PC-9 (cell line): ENCODE measurements around the gene BEST2. TPM values are rescaled to one million over a fixed set of nuclear protein-coding genes. Genes with fewer than 3 reads are reported as not detected.

Experiments
- BruUV-seq: library from RNA; stranded (reverse); fragments of 400-500 nt; replicated peaks from 2 replicates; lab custom pipeline; 2021; lab: Mats Ljungman, UMichigan
- CTCF ChIA-PET: fragments of 300-600 bp; sonication (Branson Sonifier 250); formaldehyde crosslinking; loops from one replicate; lab custom pipeline; 2022; ENCODE audit warnings: antibody characterized with exemption; lab: Charles Lee
- POLR2A ChIA-PET: fragments of 300-600 bp; sonication (Branson Sonifier 250); formaldehyde crosslinking; loops from one replicate; lab custom pipeline; 2022; ENCODE audit warnings: antibody characterized with exemption; ENCODE audit not compliant: unreplicated experiment; lab: Charles Lee
- DNase-seq, 2 experiments: peaks; one replicate each; pipeline versions ENCODE4 v3.0.0 to v3.0.0-alpha.2; 2015 to 2022; ENCODE audit warnings: mixed read lengths in 1 of 2
- H2AFZ ChIP-seq: fragments of 200-600 bp; sonication (generic); 2 replicates; pipeline ENCODE4 v1.8.1; 2017; ENCODE audit warnings: antibody characterized with exemption
- H3F3A ChIP-seq: fragments of 200-600 bp; sonication (generic); 2 replicates; pipeline ENCODE4 v1.8.1; 2017; ENCODE audit warnings: antibody characterized with exemption, mild to moderate bottlenecking, low read depth; ENCODE audit not compliant: insufficient read depth
- H3K27ac ChIP-seq: fragments of 200-600 bp; sonication (generic); 2 replicates; pipeline ENCODE4 v1.6.1; 2016; ENCODE audit warnings: mixed run types
- H3K27me3 ChIP-seq: fragments of 200-600 bp; sonication (generic); 2 replicates; pipeline ENCODE4 v1.6.1; 2016; ENCODE audit warnings: low read depth, mixed run types; ENCODE audit not compliant: insufficient read depth
- H3K36me3 ChIP-seq: fragments of 200-600 bp; sonication (generic); 2 replicates; pipeline ENCODE4 v1.6.1; 2016; ENCODE audit warnings: low read depth, mixed run types
- H3K4me1 ChIP-seq: fragments of 200-600 bp; sonication (generic); replicated peaks from 2 replicates; pipeline ENCODE4 v1.6.1; 2016; ENCODE audit warnings: mixed run types; ENCODE audit not compliant: insufficient read depth
- H3K4me2 ChIP-seq: fragments of 200-600 bp; sonication (generic); 2 replicates; pipeline ENCODE4 v1.6.1; 2017; ENCODE audit warnings: mixed run types
- H3K4me3 ChIP-seq: fragments of 200-600 bp; sonication (generic); 2 replicates; pipeline ENCODE4 v1.6.1; 2016; ENCODE audit warnings: mixed run types
- H3K79me2 ChIP-seq: fragments of 200-600 bp; sonication (generic); 2 replicates; pipeline ENCODE4 v1.6.1; 2017; ENCODE audit warnings: low read depth, mixed run types
- H3K9me2 ChIP-seq: fragments of 200-600 bp; sonication (generic); 2 replicates; pipeline ENCODE4 v1.8.1; 2017; ENCODE audit warnings: mild to moderate bottlenecking; ENCODE audit not compliant: insufficient read depth
- H3K9me3 ChIP-seq: fragments of 200-600 bp; sonication (generic); 2 replicates; pipeline ENCODE4 v1.8.1; 2016; ENCODE audit warnings: low read depth; ENCODE audit not compliant: insufficient read depth
- H4K20me1 ChIP-seq: fragments of 200-600 bp; sonication (generic); 2 replicates; pipeline ENCODE4 v1.8.1; 2017; ENCODE audit not compliant: insufficient read depth
- CTCF ChIP-seq: fragments of 200-600 bp; sonication (generic); conservative IDR thresholded peaks from 2 replicates; pipeline ENCODE4 v1.6.1; 2017; ENCODE audit warnings: mixed run types, antibody characterized with exemption, mild to moderate bottlenecking, moderate library complexity
- EZH2 ChIP-seq: fragments of 200-600 bp; sonication (generic); IDR thresholded peaks from 2 replicates; pipeline ENCODE4 v1.8.0; 2017; ENCODE audit warnings: antibody characterized with exemption, low read depth
- intact Hi-C: fragments of 100-400 bp; cut with micrococcal nuclease; formaldehyde crosslinking; loops from one replicate; pipeline ENCODE4 v1.10.0; 2022; ENCODE audit not compliant: unreplicated experiment
- total RNA-seq: library from RNA; stranded (reverse); gene quantifications from 2 replicates; pipeline ENCODE4 v1.2.3, GENCODE V29; 2021

BEST2 gene
- total RNA-seq, 1 experiment from 2014 or later, result not detected

DNA sequence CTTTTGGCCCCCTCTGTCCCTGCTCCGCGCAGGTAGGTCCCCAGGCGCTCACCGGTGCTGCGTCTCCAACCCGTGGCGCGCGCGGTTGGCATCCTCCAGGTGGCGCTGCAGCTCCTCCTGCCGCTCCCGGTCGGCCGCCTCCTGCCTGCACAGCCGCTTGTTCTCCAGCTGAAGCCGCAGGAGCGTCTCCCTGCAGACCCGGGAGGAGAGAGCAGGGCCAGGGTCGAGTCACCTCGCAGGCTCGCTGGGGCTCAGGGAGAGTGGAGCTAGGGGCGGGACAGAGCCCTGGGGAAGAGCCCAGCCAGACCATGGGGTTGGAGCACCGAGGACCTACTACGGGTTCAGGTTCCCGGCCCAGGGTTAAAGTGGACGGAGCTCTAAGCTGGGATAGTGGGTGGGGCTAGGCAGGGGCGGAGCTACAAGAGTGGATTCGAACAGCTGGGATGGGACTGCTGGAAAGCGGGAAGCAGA is 14.5 kb downstream of the BEST2 start:
- CTCF ChIA-PET, result interaction anchor here (0.5 to 1.3 kb wide), 9 partner anchors 8 to 842 kb away, joined by 3 to 14 read pairs (median 4); partner anchors contain the start of gene GCDH
- no peak overlapping the region for H3K27ac ChIP-seq
- intact Hi-C loops, result loop anchor here (1.0 to 2.0 kb wide), 2 partner anchors 31 to 81 kb away; no protein-coding TSS in a partner anchor

DNA sequence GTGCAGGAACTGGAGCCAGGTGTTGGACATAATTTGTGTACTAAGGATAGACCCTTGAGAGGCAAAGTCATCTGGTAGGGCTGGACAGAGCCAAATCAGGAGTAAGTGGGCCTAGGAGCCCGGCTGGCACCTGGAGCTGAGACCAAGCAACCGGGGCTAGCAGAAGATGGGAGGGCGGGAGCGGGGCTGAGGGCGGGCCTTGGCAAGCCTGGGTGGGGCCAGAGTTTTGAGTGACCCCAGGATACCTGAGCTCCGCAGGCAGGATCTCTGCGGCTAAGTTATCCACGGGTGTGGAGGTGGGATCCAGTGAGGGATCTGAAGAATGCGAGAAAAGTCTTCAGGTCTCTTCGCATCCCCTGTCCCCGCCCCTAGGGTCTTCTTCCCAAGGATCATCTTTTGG is 15.6 kb downstream of the BEST2 start:
- Histone ChIP-seq H3K9me3 (no peaks in the 10 kb centered on the region), H3K9me2 (no peaks in the 10 kb centered on the region), H3K79me2 (0 out of 2 replicates have a peak, but pooled peaks cover 4% of the 10 kb centered on the region), H4K20me1 (peaks cover 3% of the 10 kb centered on the region; the same call in 1 of the 2 replicates), H3K4me1 (no peaks in the 10 kb centered on the region), H3K27ac (no peak overlapping the region), H3K4me2 (no peak overlapping the region), H3K36me3 (peaks cover 16% of the 10 kb centered on the region; the same call in 1 of the 2 replicates), H3K4me3 (no peak overlapping the region), H2AFZ (no peak overlapping the region), H3F3A (peaks cover 41% of the 10 kb centered on the region), H3K27me3 (no peaks in the 10 kb centered on the region)
- no TSS peak for BruUV-seq
- POLR2A ChIA-PET, result no interaction called here
- CTCF ChIA-PET, result interaction anchor here (0.6 to 0.7 kb wide), 2 partner anchors 34 to 51 kb away, joined by 4 to 13 read pairs; no protein-coding TSS in a partner anchor
- intact Hi-C loops, result loop anchor here (2.0 kb wide), 1 partner anchor 30 kb away; no protein-coding TSS in a partner anchor
- no peak for DNase-seq
- TF ChIP-seq EZH2 (no peak), CTCF (no peak)

More for the DNA sequence above, 14.5 kb downstream of the BEST2 start:
- no peaks in the 10 kb centered on the region for H3K79me2 ChIP-seq
- no peak overlapping the region for H2AFZ ChIP-seq
- H4K20me1 ChIP-seq, result peaks cover 3% of the 10 kb centered on the region; the same call in 1 of the 2 replicates
- H3K27me3 ChIP-seq, result no peaks in the 10 kb centered on the region
- H3K4me2 ChIP-seq, result peak overlapping the region; percentile 52; the same call in 1 of the 2 replicates
- peak; percentile 59 to 85 for DNase-seq
- H3K36me3 ChIP-seq, result peaks cover 13% of the 10 kb centered on the region; the same call in 1 of the 2 replicates
- no peaks in the 10 kb centered on the region for H3K4me1 ChIP-seq
- no TSS peak for BruUV-seq
- peak overlapping the region; percentile 25; the same call in 1 of the 2 replicates for H3K4me3 ChIP-seq
- POLR2A ChIA-PET, result interaction anchor here (0.6 kb wide), 5 partner anchors 16 to 71 kb away, joined by 3 to 17 read pairs (median 8); no protein-coding TSS in a partner anchor
- no peaks in the 10 kb centered on the region for H3K9me2 ChIP-seq
- peak; percentile 85 for TF ChIP-seq CTCF
- TF ChIP-seq EZH2, result no peak
- H3F3A ChIP-seq, result peaks cover 49% of the 10 kb centered on the region
- no peaks in the 10 kb centered on the region for H3K9me3 ChIP-seq

- no peak for TF ChIP-seq CTCF
- TF ChIP-seq EZH2, result no peak
- H2AFZ ChIP-seq, result no peak overlapping the region
- peaks cover 3% of the 10 kb centered on the region; the same call in 1 of the 2 replicates for H4K20me1 ChIP-seq
- H3K4me2 ChIP-seq, result no peak overlapping the region
- no peaks in the 10 kb centered on the region for H3K9me2 ChIP-seq
- no peaks in the 10 kb centered on the region for H3K4me1 ChIP-seq
- no peaks in the 10 kb centered on the region for H3K27me3 ChIP-seq
- intact Hi-C loops, result loop anchor here (2.0 kb wide), 1 partner anchor 29 kb away; no protein-coding TSS in a partner anchor
- no TSS peak for BruUV-seq
- ChIA-PET CTCF (no interaction called here), POLR2A (no interaction called here)
- no peak overlapping the region for H3K4me3 ChIP-seq
- peaks cover 16% of the 10 kb centered on the region; the same call in 1 of the 2 replicates for H3K36me3 ChIP-seq
- no peak for DNase-seq
- no peaks in the 10 kb centered on the region for H3K9me3 ChIP-seq
- no peak overlapping the region for H3K27ac ChIP-seq
- H3F3A ChIP-seq, result peaks cover 37% of the 10 kb centered on the region
- H3K79me2 ChIP-seq, result peaks cover 8% of the 10 kb centered on the region; the same call in 1 of the 2 replicates
Measured at GRCh38 chr19:12767666-12768065, 16.1 kb downstream of the BEST2 start.
